ENCODE results near the gene PCDHGA10.

PCDHGA10 gene

DNA sequence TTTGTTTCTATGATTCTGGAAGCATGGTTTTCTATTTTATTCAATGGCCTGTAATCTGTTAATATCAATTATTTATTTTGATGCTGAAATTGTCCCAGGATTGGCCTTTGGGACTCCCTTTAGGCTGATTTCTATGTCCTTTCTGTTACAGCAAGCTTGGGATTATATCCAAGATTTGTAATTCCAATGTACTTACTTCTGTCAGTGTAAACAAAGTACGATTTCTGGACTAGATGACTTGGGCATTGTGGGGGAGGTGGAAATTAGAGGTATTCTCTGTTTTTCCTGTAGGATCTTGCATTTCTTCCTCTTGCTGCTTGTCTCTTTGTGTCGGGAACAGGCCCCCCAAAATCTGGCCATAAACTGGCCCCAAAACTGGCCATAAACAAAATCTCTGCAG is 21.2 kb downstream of the PCDHGA10 start:
- TF ChIP-seq, protein P1, sequence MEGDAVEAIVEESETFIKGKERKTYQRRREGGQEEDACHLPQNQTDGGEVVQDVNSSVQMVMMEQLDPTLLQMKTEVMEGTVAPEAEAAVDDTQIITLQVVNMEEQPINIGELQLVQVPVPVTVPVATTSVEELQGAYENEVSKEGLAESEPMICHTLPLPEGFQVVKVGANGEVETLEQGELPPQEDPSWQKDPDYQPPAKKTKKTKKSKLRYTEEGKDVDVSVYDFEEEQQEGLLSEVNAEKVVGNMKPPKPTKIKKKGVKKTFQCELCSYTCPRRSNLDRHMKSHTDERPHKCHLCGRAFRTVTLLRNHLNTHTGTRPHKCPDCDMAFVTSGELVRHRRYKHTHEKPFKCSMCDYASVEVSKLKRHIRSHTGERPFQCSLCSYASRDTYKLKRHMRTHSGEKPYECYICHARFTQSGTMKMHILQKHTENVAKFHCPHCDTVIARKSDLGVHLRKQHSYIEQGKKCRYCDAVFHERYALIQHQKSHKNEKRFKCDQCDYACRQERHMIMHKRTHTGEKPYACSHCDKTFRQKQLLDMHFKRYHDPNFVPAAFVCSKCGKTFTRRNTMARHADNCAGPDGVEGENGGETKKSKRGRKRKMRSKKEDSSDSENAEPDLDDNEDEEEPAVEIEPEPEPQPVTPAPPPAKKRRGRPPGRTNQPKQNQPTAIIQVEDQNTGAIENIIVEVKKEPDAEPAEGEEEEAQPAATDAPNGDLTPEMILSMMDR (IDR thresholded peaks at IDR 0.05) = no peak

DNA sequence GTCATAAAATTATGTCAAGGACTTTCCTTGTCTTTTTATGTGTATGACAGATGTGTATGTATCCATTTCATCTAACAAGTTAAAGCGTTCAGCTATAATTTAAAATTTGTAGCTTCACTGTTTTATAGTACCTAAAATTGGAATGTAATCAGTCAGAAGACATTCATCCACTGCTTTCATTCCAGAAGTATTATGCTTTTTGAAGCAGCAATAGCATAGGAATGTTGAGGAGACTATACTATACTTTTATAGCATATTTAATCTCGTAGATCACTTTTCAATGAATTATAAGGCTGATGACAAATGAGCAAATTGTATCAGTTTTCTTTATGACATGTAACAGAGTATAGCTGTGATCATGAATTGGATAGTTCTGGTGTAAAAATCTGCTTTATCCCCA is 24.4 kb downstream of the PCDHGA10 start:
- TF ChIP-seq, protein P1 (IDR thresholded peaks at IDR 0.05) = no peak

DNA sequence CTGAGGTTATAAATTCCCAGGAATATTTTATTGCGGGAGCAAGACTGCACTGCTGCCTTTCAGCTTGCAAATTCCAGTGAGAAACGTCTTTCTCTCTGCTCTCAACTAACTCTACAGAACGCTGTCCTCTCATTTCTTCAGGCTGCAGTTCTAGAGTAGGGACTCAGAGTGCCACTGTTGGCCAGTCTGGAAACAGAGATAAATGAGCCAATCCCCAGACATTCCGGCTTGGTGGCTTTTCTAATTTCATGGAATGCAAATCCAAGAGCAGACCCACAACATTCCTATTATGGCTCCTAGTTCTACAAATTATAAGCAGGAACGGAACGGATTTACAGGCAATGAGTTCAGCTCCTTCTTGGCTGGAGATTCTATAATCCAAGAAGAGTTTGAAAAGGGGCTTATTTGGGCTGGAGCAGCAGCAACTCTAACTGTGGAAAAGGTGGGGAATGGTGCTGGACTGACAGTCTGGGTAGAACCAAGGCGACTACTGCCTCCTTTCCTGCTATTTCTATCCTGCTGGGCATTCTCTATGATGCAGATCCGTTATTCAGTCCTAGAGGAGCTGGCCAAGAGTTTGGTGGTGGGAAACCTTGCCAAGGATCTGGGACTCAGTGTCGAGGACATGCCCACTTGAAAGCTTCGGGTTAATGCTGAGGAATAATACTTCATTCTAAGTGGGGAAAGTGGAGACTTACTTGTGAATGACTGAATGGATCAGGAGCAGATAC is 26.8 kb downstream of the PCDHGA10 start:
- TF ChIP-seq, protein P1 (IDR thresholded peaks at IDR 0.05) = no peak

DNA sequence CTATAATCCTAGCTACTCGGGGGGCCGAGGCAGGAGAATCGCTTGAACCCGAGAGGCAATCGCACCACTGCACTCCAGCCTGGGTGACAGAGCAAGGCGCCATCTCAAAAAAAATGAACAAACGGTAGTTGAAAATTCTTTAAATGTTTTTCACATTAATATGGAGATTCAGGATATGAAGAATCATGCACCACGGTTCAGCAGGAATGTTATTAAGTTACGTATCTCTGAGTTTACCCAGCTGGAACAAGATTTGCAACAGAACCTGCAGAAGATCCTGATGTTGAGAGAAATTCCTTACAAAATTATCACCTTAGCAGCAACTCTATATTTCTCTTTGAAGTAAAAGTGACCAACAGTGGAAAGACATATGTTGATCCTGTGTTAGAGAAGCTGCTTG is 27.6 kb downstream of the PCDHGA10 start:
- TF ChIP-seq, protein P1 (IDR thresholded peaks at IDR 0.05) = no peak

DNA sequence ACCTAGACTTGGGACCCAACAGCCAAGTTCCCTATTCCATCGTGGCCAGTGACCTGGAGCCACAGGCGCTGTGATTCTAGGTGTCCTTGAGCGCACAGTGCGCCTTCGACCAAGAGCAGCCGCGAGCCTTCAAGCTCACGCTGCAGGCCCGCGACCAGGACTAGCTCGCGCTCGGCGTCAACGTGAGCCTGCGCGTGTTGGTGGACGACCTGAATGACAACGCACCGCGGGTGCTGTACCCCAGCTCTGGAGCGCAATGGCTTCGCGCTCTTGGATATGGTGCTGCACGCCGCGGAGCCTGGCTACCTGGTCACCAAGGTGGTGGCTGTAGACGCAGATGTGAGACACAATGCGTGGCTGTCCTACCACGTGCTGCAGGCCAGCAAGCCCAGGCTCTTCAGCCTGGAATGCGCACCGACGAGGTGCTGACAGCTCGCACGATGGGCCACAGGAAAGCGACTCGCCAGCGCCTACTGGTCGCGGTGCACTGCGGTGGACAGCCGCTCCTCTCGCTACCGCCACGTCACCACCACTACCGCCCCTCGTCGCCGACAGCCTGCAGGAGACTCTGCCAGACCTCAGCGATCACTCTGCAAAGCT is 28.9 kb downstream of the PCDHGA10 start:
- TF ChIP-seq, protein P1 (IDR thresholded peaks at IDR 0.05) = no peak

DNA sequence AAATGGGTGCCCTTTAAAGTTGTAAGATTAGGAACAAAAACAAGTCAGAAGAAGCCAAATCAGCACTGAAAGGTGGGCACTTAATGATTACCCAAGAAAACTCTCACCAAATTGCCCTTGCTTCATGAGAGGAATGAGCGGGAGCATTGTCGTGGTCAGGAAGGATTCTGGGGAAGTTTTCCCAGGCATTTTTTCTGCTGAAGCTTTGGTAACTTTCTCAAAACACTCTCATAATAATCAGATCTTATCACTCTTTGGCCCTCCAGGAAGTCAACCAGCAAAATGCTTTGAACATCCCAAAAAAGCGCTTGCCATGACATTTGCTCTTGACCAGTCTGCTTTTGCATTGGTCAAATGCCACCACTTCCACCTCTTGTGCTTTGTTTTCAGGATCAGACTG is 52.6 kb downstream of the PCDHGA10 start:
- TF ChIP-seq, protein P1 (IDR thresholded peaks at IDR 0.05) = no peak
